Stimulated activated CD8-positive, alpha-beta memory T cell treated with anti-CD3 and anti-CD28 coated beads, Interleukin-12 subunit alpha, Interleukin-12 subunit beta, amount 100 ng/mL, for 24 hours (primary cell): ENCODE data around the gene OTUB2.
A peak's percentile ranks its signal among the peaks of the same experiment; 100 is the strongest.

ENCODE experiments used
- DNase-seq: peaks from one replicate; pipeline ENCODE4 v3.0.0-alpha.2; 2020; ENCODE audit errors: extremely low read depth

Gene OTUB2

DNA sequence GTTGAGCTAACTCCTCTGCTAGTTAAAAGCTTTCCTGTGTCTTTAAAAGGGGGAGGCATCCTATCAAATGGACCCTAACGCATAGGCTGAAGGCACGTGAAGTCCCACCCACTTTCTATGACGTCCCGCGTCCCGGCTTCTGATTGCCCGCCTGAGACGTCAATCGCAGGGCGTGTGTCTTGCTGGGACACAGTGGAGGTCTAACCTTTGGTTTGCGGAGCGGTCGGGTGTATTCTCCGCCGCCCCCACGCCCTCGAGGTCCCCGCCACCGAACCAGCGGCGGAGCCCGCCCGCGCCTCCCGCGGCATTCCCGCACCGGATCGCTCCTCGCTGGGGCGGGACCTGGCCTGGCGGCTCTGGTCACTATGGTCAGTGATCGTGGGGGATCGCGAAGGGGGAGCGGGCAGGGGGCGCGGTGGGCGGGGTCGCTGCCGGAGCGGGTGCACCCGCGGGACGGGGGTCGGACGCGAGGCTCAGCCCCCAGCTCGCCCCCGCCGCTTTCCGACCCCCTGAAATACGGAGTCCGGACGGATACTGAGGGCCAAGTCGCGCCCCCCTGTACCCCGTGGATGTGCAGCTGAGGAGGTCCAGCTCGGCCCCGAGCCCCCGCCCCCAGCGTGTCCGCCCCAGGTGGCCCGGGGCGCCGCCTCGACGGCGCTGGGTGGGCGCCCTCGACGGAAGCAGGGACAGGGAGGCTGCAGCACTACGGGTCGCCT is at the start of gene OTUB2:
OTUB2 (plus strand) TSS at position 168 of the 716 bp plus-strand sequence; CDS start at position 366, 198 bp downstream.
- DNase-seq = peak; percentile 87

- DNase-seq = no peak
Measured at GRCh38 chr14:93976477-93977057, 49.6 kb upstream of the OTUB2 start, which contains the start of gene ASB2. Gene ASB2, minus strand, starts transcription at chr14:93976570. Its CDS starts 12,031 bp downstream, at chr14:93964539.

DNA sequence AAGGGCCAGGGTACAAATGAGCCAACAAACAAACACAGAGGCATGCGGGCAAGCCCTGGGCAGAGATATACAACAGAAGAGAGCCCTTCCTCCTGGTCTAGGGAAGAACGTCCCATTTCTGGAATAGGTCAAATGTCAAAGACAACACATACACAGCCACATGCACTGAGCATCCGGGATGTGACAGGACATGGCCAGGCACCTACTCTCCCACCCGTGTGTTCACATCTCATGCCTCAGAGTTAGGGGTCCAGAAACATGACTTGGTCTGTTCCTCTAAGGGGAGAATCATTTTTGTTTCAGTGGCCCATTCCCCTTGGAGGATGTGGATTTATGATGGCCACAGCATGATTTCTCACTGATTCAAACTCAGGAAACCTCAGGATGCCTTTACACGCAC is 49.0 kb upstream of the OTUB2 start:
- no peak for DNase-seq

GRCh38 chr14:93977790-93978581 is 48.2 kb upstream of the OTUB2 start:
- peak; percentile 55 for DNase-seq

- no peak for DNase-seq
Measured at GRCh38 chr14:93978735-93979134, 47.4 kb upstream of the OTUB2 start.

- no peak for DNase-seq
Measured at GRCh38 chr14:93980456-93981201, 45.5 kb upstream of the OTUB2 start.

DNA sequence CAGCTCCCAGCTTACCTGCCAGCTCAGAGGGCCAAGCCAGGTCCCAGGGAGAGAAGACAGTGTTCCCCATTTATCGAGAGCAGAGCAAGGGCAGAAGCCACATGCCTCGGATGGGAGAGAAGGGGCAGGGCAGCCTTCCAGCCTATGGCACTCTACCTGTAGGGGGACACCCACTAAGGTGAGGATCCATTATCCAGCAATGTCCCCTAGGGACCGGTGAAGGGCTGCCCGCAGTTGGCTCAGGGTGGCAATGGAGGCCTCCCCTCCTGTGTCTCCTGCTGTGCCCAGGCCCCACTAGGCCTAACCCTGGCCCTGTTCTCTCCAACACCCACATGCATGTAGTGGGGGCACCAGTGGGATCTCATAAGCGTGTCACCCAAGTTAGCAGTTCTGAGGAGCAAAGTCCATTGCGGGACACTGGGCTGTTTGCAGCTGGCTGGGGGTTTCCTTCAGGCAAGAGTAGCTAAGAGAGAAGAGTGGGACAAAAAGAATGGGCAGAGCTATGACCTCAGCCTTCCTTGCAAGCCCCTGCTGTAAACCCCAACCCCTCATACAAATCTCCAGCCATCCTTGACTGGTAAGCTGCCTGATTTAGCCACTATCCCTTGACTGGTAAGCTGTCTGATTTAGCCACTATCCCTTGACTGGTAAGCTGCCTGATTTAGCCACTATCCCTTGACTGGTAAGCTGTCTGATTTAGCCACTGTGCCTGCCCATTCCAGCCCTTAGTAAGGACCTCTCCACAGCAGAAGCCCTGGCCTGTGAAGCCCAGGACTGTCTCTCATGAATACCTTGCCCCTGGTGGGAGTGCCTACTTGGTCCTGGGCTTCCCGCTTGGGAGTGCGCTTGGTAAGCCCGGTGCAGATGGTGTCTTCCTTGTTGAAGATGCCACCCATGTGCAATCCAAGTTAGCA is 44.6 kb upstream of the OTUB2 start:
- no peak for DNase-seq

GRCh38 chr14:93982230-93983007 is 43.7 kb upstream of the OTUB2 start:
- no peak for DNase-seq

- no peak for DNase-seq
Measured at GRCh38 chr14:93984070-93984469, 42.1 kb upstream of the OTUB2 start.

DNA sequence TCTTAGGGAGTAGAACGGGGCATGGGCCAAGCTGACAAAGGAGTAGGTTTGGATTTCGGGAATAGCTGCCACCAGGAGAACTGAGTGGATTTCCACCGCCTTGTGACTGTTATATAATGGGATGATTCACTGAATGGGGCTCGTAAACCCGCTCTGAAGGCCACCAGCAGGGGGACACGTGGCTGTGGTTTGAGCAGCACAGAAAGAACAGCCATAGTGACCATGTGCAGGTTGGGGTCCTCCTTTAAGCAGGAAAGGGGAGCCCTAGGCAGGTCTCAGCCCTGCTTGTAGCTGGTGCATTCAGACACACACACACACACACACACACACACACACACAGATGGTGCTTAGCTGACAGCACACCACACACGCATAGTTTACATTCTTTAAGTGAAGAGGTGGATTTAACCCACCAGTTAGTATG is 41.1 kb upstream of the OTUB2 start:
- DNase-seq = no peak

DNA sequence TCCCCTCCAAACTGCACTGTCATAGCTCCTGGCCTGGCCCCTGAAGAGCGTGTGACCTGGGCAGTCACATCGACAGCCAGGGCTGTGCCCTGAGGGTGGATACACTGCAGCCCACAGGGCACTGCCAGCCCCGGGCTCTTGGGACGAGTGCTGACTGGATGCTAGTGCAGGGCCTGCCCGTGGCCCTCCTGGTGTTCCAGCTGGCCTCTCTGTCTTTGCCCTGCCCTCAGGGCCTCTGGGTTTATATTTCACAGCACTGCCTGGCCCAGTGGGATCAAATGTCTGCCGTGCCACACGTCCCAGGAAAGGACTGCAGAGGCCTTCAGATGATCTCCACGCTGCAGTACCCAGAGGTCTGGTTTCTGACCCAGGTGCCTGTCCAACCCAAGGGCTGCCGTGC is 39.2 kb upstream of the OTUB2 start:
- no peak for DNase-seq

- no peak for DNase-seq
Measured at GRCh38 chr14:93987376-93987775, 38.8 kb upstream of the OTUB2 start.

DNA sequence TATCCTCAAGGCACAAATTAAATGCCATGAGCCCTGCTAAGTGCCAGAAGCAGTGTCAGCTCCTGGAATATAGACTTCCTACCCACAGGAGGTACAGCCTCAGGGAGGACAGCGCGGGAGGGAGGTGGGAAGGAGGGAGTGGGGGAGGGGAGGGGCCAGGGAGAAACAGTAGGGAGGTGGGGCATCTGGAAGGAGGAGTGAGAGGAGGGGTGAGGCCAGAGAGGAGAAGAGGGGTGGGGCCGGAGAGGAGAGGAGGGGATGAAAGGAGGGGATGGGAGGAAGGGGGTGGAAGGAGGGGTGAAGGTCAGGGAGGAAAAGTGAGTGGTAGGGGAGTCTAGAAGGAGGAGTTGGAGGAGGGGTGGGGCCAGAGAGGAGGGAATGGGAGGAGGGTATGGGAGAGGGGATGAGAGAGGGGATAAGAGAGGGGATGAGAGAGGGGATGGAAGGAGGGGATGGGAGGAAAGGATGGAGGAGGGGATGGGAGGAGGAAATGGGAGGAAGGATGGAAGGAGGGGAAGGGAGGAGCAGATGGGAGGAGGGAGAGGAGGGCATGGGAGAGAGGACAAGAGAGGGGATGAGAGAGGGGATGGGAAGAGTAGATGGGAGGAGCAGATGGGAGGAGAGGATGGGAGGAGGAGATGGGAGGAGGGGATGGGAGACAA is 38.2 kb upstream of the OTUB2 start:
- no peak for DNase-seq

DNA sequence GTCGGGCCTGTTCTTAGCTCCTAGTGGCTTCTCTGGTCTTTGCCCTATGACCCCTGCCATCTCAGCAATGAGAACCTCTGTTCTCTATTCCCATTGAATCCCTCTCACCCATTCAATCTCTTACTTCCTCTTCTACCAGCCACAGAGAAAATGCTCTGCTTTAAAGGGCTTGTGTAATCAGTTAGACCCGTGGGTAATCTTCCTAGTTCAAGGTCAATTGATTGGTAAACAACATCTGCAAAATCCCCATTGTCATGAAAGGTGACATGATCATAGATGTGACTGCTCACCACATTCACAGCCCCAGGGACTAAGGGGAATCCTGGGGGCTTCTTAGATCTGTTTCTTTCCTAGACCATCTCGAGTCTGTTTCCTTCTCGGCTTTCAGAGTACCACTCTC is 36.2 kb upstream of the OTUB2 start:
- DNase-seq = no peak

DNA sequence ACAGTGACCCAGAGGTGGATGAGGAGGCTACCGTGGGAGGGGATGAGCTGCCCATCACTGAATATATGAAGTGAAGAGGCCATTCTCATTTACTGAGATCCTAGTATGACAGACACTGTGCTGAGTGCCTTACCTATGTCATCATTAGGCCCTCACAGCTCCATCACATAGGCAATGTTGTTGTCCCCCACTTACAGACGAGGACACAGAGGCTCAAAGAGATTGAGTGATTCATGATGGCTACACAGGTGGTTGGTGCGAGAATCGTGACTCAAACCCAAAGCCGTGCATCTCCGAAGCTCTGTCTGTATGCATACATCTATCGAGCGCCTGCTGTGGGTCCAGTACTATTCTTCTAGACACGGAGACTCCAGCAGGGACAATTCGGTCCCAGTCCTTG is 34.9 kb upstream of the OTUB2 start:
- no peak for DNase-seq

- DNase-seq = no peak
Measured at GRCh38 chr14:93991649-93992048, 34.5 kb upstream of the OTUB2 start.

GRCh38 chr14:93993382-93993781 is 32.8 kb upstream of the OTUB2 start:
- no peak for DNase-seq

- no peak for DNase-seq
Measured at GRCh38 chr14:93994919-93995682, 31.0 kb upstream of the OTUB2 start.
